ENCODE measurements around the gene FN1. TPM values are rescaled to one million over a fixed set of nuclear protein-coding genes. Genes with fewer than 3 reads are reported as not detected.

The FN1 gene
- polyA plus RNA-seq, 1 donor (not counting 4 experiments of a cell fraction or from before 2014, with no cell fraction given), result 1,649 TPM

GRCh38 chr2:215354771-215355695 is 80.8 kb downstream of the FN1 start:
- no peaks in the 10 kb centered on the region for H3K4me1 ChIP-seq (ENCODE audit: control insufficient read depth, extremely low read depth, insufficient read depth, low read length)
- dilution Hi-C loops (cut with MboI; ENCODE audit: extremely low pct_ligation_motif_present, low sequenced_read_pairs), result no loop called here
- H3K9ac ChIP-seq (ENCODE audit: control insufficient read depth, extremely low read depth, insufficient read depth, low read length), result no peak overlapping the region
- no peaks in the 10 kb centered on the region for H3K9me3 ChIP-seq (ENCODE audit: control insufficient read depth, low read depth, low read length)
- no peak overlapping the region for H2AFZ ChIP-seq (ENCODE audit: control insufficient read depth, low read length)
- peaks cover 0 to 6% of the 10 kb centered on the region in 2 experiments for H3K36me3 ChIP-seq (ENCODE audit: control insufficient read depth in 2 of 2, extremely low read depth in 1 of 2, insufficient read depth in 2 of 2, low read length in 2 of 2)
- H3K27ac ChIP-seq (ENCODE audit: control insufficient read depth, insufficient read depth, low read length), result no peak overlapping the region
- no peaks in the 10 kb centered on the region for H3K27me3 ChIP-seq (ENCODE audit: control insufficient read depth, extremely low read depth, insufficient read depth, low read length)
- no peak overlapping the region for H3K4me2 ChIP-seq (ENCODE audit: control insufficient read depth, extremely low read depth, insufficient read depth, low read depth, low read length)
- H3K4me3 ChIP-seq (ENCODE audit: control insufficient read depth in 2 of 3, extremely low read depth in 1 of 3, insufficient read depth in 2 of 3, low read depth in 1 of 3, low read length in 3 of 3), result no peak overlapping the region
- H3K79me2 ChIP-seq (ENCODE audit: control insufficient read depth, insufficient read depth, low read length), result no peaks in the 10 kb centered on the region
- FAIRE-seq (no peak), DNase-seq (ENCODE audit: low read depth, low spot score) (no peak)
- no peaks in the 10 kb centered on the region for H4K20me1 ChIP-seq (ENCODE audit: control insufficient read depth, extremely low read depth, insufficient read depth, low read length)
- no peak for TF ChIP-seq CTCF (optimal IDR thresholded peaks at IDR 0.05 in 1 of 3, IDR thresholded peaks at IDR 0.05 in 1 of 3, conservative IDR thresholded peaks at IDR 0.05 in 1 of 3; ENCODE audit: extremely low read depth in 1 of 3, insufficient read depth in 2 of 3, low read length in 3 of 3)
- no peak for TF ChIP-seq EZH2 (IDR thresholded peaks at IDR 0.05; ENCODE audit: low read length)
- H3K9me1 ChIP-seq (ENCODE audit: control insufficient read depth, extremely low read depth, insufficient read depth, low read length), result no peaks in the 10 kb centered on the region

GRCh38 chr2:215352602-215353001 is 83.3 kb downstream of the FN1 start:
- Histone ChIP-seq H3K4me2 (ENCODE audit: control insufficient read depth, extremely low read depth, insufficient read depth, low read depth, low read length) (no peak overlapping the region), H3K27me3 (ENCODE audit: control insufficient read depth, extremely low read depth, insufficient read depth, low read length) (no peaks in the 10 kb centered on the region), H3K9me3 (ENCODE audit: control insufficient read depth, low read depth, low read length) (no peaks in the 10 kb centered on the region), H3K27ac (ENCODE audit: control insufficient read depth, insufficient read depth, low read length) (no peak overlapping the region), H4K20me1 (ENCODE audit: control insufficient read depth, extremely low read depth, insufficient read depth, low read length) (no peaks in the 10 kb centered on the region), H3K9ac (ENCODE audit: control insufficient read depth, extremely low read depth, insufficient read depth, low read length) (no peak overlapping the region), H3K4me1 (ENCODE audit: control insufficient read depth, extremely low read depth, insufficient read depth, low read length) (no peaks in the 10 kb centered on the region), H2AFZ (ENCODE audit: control insufficient read depth, low read length) (no peak overlapping the region), H3K4me3 (ENCODE audit: control insufficient read depth in 2 of 3, extremely low read depth in 1 of 3, insufficient read depth in 2 of 3, low read depth in 1 of 3, low read length in 3 of 3) (no peak overlapping the region), H3K36me3 (ENCODE audit: control insufficient read depth in 2 of 2, extremely low read depth in 1 of 2, insufficient read depth in 2 of 2, low read length in 2 of 2) (peaks cover 11 to 18% of the 10 kb centered on the region in 2 experiments), H3K9me1 (ENCODE audit: control insufficient read depth, extremely low read depth, insufficient read depth, low read length) (no peaks in the 10 kb centered on the region), H3K79me2 (ENCODE audit: control insufficient read depth, insufficient read depth, low read length) (no peaks in the 10 kb centered on the region)
- FAIRE-seq (no peak), DNase-seq (ENCODE audit: low read depth, low spot score) (no peak)
- dilution Hi-C loops (cut with MboI; ENCODE audit: extremely low pct_ligation_motif_present, low sequenced_read_pairs), result no loop called here
- TF ChIP-seq EZH2 (IDR thresholded peaks at IDR 0.05; ENCODE audit: low read length) (no peak), CTCF (optimal IDR thresholded peaks at IDR 0.05 in 1 of 3, IDR thresholded peaks at IDR 0.05 in 1 of 3, conservative IDR thresholded peaks at IDR 0.05 in 1 of 3; ENCODE audit: extremely low read depth in 1 of 3, insufficient read depth in 2 of 3, low read length in 3 of 3) (no peak)
